ENCODE data around the gene G6PC1.
A peak's percentile ranks its signal among the peaks of the same experiment; 100 is the strongest.
"Not testable (repeated sequence)": the region's sequence is repeated elsewhere in the genome, so short reads cannot be mapped to it uniquely, and the experiment has no call there.

Gene G6PC1

DNA sequence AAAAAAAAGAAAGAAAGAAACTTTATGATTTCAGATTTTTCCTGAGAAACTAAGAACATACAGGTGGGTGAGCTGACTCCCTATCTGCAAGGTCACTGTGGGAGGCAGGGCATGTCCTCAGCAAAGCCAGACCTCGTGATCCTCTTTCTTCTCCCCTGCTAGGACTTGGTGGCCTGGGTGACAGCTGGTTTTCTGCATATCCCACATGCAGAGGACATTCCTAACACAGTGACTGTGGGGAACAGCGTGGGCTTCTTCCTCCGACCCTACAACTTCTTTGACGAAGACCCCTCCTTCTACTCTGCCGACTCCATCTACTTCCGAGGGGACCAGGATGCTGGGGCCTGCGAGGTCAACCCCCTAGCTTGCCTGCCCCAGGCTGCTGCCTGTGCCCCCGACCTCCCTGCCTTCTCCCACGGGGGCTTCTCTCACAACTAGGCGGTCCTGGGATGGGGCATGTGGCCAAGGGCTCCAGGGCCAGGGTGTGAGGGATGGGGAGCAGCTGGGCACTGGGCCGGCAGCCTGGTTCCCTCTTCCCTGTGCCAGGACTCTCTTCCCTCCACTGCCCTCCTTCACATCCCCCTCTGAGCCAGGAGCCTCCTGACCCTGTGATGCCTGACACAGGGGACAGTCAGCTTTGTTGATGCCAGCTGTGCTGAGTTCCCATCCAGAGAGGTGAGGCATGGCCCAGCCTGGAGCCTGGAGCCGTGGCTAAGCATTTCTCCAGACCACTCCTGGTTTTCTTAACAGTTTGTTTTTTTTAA lies 26.5 kb upstream of the G6PC1 start:
- not testable (repeated sequence) for DNase-seq (ENCODE audit: low spot score)

GRCh38 chr17:42877037-42877436 lies 23.6 kb upstream of the G6PC1 start:
- DNase-seq (ENCODE audit: low spot score), result no peak

DNA sequence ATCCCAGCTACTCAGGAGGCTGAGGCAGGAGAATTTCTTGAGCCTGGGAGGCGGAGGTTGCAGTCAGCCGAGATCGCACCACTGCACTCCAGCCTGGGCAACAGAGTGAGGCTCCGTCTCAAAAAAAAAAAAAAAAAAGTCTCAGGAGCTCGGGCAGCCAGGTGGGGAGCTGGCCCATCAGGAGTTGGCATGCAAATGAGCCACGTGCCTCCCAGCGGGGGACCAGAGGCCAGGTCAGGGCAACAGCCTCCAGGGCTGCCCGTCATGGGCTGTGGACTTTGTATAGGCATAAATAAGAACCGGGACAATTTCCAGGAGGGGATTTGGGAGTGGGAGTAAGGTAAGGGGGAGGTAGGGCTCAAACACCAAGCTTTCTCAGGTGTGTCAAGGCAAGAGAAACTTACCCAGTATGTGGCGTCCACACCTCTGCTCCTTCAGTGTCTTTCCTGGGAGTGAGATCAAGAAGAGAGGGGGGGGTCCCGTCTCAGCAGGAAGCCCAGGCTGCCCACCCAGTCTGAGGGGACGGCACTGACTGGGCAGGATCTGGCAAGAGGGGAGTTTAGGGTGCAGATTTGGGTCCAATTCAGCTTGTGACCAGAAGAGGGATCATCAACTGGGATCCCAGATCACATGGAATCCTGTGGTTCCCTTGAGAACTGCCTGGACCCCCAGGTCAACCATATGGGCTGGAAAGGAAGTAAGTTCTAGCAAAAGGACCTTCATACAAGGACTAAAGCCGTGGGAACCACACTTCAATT lies 22.3 kb upstream of the G6PC1 start:
- DNase-seq (ENCODE audit: low spot score), result no peak

- DNase-seq (ENCODE audit: low spot score), result no peak
These were observed 21.5 kb upstream of the G6PC1 start for GRCh38 chr17:42878924-42879595.

DNA sequence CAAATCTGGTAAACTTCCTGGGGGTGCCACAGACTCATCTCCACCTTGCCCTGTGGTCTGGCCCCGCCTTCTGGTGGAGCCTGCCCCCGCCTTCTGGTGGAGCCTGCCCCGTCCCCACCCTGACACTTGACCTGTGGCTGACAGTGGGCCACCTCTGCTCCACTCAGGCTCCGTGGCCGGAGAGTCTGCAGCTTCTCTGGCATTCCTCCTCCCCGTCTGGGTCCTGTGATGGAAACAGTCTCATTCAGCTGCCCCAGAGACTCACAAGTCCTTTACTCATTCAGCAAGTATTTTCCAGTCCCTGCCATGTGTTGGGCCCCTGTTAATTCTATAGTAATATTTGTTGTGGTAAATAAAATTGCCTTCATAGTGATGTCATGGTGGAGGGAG lies 21.0 kb upstream of the G6PC1 start:
- no peak for DNase-seq (ENCODE audit: low spot score)

GRCh38 chr17:42880776-42881310 lies 19.8 kb upstream of the G6PC1 start:
- no peak for DNase-seq (ENCODE audit: low spot score)

- not testable (repeated sequence) for DNase-seq (ENCODE audit: low spot score)
These were observed 18.9 kb upstream of the G6PC1 start for GRCh38 chr17:42881706-42882105.

GRCh38 chr17:42882166-42882565 lies 18.4 kb upstream of the G6PC1 start:
- DNase-seq (ENCODE audit: low spot score), result no peak

- DNase-seq (ENCODE audit: low spot score), result no peak
These were observed 16.6 kb upstream of the G6PC1 start for GRCh38 chr17:42883802-42884558.

DNA sequence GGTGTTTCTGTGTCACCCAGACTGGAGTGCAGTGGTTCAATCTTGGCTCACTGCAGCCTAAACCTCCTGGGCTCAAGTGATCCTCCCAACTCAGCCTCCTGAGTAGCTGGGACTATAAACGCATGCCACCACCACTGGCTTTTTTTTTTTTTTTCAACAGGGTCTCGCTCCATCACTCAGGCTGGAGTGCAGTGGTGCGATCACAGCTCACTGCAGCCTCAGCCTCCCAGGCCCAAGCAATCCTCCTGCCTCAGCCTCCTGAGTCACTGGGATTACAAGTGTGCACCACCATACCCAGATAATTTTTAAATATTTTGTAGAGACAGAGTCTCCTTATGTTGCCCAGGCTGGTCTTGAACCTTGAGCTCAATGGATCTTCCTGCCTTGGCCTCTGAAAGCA lies 14.8 kb upstream of the G6PC1 start:
- not testable (repeated sequence) for DNase-seq (ENCODE audit: low spot score)

DNA sequence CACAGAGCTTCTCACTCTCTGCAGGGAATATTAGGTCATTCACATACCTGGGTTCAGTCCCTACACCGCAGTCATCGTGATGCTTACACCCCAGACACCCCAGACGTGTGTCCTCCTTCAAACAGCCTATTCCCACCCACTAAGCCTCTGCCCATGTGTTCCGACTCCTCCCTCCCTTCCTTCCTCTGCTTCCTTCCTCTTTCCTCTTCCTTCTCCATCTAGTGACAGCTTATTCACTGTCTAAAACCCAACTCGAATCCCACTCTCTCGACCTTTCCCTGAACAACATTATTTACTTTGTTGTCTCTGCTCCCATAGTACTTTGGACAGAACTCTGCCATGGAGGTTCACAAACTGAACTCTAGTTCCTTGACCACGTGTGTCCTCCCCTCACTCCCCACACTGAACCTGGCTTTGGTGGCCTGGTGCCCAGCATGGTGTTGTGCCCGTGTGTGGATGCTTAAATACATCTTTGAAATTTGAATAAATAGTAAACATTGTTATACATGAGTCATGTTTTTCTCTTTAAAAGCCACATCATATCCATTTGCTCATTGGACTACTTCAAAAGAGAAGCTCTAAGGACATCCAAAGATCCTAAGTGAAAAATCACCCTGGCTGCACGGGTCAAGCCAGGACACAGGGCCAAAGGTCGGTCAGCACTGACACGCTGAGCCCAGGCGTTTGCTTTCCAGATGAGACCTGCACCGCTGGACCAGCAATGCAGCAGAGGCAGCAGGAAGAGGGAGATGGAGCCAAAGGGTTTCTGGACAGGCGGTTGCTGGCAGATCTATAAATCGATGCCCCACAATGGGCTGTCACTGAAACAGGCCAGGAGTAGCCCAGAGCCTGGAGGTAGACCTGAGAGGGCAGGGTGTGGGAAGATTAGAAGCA lies 14.1 kb upstream of the G6PC1 start:
- DNase-seq (ENCODE audit: low spot score), result no peak

DNA sequence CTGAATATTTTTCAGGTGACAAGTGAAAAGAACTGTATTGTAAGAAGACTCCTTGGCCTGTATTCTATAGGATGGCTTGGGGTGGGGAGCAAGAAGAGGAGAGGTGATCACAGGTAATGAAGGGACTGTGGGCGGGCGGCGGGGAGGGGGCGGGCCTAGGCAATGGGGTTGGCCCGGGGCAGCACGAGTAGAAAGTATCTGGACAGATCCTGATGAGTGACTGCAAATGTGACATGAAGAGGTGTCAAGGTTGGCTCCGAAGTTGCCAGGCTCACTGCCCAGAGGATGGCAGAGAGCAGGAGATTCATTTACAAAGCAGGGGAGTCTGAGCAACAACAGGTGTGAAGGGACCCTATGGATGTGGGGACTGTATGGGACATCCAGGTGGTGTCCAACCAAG lies 10.8 kb upstream of the G6PC1 start:
- no peak for DNase-seq (ENCODE audit: low spot score)

DNA sequence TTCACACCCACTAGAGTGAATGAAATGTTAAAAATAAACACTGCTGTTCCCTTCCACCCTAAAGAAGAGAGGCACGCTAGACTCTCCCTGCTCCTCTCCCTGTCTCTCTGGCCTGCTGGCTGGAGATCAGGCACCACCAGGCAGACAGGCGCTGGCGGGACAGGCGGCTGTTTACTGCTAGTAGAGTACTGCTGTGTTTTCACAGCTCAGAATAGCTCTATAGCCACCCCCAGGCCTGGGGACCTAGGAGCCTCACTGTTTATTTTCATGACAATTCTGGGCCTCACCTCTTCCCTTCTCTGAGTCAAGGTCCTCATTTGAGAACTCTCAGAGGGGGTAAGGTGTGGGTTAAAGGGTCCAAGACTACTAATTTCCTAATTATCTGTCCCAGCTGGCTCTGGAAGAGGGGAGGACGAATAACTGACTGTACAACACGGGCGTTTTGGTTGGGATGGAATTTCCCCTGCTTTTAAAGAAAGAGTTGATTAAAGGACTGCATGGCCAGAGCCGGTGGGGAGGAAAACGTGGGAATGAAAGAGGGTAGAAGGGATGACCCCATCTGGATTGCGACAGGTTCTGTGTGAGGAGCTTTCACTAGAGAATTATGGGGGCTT lies 9.0 kb upstream of the G6PC1 start:
- no peak for DNase-seq (ENCODE audit: low spot score)

DNA sequence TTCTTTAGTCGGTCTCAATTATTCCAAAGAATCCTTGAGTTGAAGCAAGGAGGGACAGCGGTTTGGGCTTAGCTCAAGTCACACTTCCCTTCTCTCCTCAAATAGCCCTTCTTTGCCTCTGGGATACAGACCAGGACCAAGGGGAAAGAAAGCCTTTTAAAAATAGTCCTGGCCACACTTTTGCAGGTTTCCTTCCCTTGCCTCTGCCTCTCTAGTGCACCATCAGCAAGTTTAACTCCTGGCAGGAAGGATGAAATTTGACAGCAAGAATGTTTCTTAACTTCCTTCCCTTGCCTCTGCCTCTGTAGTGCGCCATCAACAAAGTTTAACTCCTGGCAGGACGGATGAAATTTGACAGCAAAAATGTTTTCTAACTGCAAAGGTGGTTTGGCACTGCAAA lies 7.2 kb upstream of the G6PC1 start:
- no peak for DNase-seq (ENCODE audit: low spot score)

- no peak for DNase-seq (ENCODE audit: low spot score)
These were observed 6.1 kb upstream of the G6PC1 start for GRCh38 chr17:42894283-42895184.

DNA sequence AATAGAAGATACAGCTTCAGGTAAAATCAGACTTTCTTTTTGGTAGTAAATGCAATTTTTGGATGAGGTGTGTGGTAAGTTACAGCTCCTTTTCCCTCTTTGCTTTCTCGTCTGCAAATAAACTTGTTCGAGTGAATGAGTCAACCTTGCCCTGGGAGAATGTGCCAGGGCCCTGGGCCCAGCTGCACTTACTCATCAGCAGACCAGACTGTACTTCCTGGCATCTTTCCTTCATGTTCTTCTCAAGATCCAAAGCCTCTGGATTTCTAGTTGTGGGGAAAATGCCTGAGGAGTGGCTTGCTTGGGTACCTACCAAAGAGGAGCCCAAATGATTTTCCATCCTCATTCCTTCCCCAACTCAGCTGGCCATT lies 5.4 kb upstream of the G6PC1 start:
- peak; percentile 88 for DNase-seq (ENCODE audit: low spot score)

DNA sequence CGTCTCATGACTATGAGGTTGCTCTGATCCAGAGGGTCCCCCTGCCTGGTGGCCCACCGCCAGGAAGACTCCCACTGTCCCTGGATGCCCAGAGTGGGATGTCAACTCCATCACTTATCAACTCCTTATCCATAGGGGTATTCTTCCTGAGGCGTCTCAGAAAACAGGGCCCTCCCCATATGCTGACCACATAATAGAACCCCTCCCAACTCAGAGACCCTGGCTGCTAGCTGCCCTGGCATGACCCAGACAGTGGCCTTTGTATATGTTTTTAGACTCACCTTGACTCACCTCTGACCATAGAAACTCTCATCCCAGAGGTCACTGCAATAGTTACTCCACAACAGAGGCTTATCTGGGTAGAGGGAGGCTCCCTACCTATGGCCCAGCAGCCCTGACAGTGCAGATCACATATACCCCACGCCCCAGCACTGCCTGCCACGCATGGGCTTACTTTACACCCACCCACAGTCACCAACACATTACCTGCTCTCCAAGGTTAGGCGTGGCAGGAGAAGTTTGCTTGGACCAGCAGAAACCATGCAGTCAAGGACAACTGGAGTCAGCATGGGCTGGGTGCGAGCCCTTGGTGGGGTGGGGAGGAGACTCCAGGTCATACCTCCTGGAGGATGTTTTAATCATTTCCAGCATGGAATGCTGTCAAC lies 2.3 kb upstream of the G6PC1 start:
- DNase-seq (ENCODE audit: low spot score), result no peak

- not testable (repeated sequence) for DNase-seq (ENCODE audit: low spot score)
These were observed 618 bp upstream of the G6PC1 start for GRCh38 chr17:42899981-42900380.

Measured in kidney capillary endothelial cell (primary cell).